CD4-positive, alpha-beta T cell (primary cell): ENCODE results near the gene ZNF778. TPM values are rescaled to one million over a fixed set of nuclear protein-coding genes. Genes with fewer than 3 reads are reported as not detected.

Experiments
- ATAC-seq: fragments of 200-7000 bp; cut with Tn5 transposase; one replicate; pipeline ENCODE4 v1.10.0; 2022; ENCODE audit warnings: mild to moderate bottlenecking; ENCODE audit not compliant: poor library complexity
- CTCF ChIA-PET: fragments of 350-600 bp; sonication (Branson Sonifier 250); formaldehyde crosslinking; loops from one replicate; lab custom pipeline; 2021; ENCODE audit warnings: antibody characterized with exemption, inconsistent platforms; lab: Charles Lee
- POLR2A ChIA-PET: fragments of 350-600 bp; sonication (Branson Sonifier 250); formaldehyde crosslinking; loops from one replicate; lab custom pipeline; 2021; ENCODE audit warnings: antibody characterized with exemption, inconsistent platforms; lab: Charles Lee
- DNase-seq, 14 experiments: peaks; one replicate each; pipeline ENCODE4 v3.0.0-alpha.2; 2013 to 2020; ENCODE audit warnings: mixed read lengths in 2 of 14
- H3K27ac ChIP-seq, 2 donors: one replicate each; pipeline versions ENCODE4 v1.5.1 to v1.7.0; 2013; ENCODE audit warnings: low read length in 2 of 2, low read depth in 1 of 2, mild to moderate bottlenecking in 1 of 2
- H3K27me3 ChIP-seq, 2 experiments: 1 replicate in 1 of 2; 2 replicates in 1 of 2; pipeline versions ENCODE4 v1.6.1 to v1.7.0; 2013; ENCODE audit warnings: low read length in 2 of 2, control low read depth in 1 of 2, mild to moderate bottlenecking in 1 of 2, moderate library complexity in 1 of 2; ENCODE audit not compliant: insufficient read depth in 2 of 2, control insufficient read depth in 1 of 2
- H3K36me3 ChIP-seq: one replicate; pipeline ENCODE4 v1.6.1; 2013; ENCODE audit warnings: low read length, control low read depth; ENCODE audit not compliant: insufficient read depth
- H3K4me1 ChIP-seq: one replicate; pipeline ENCODE4 v1.6.1; 2013; ENCODE audit warnings: low read length, control low read depth; ENCODE audit not compliant: insufficient read depth
- H3K4me3 ChIP-seq: one replicate; pipeline ENCODE4 v1.5.1; 2013; ENCODE audit warnings: mild to moderate bottlenecking, low read length, moderate library complexity
- H3K9me3 ChIP-seq, 2 experiments: 1 replicate in 1 of 2; 2 replicates in 1 of 2; pipeline versions ENCODE4 v1.6.1 to v1.7.0; 2013; ENCODE audit warnings: low read length in 2 of 2, mild to moderate bottlenecking in 2 of 2, control low read depth in 1 of 2, moderate library complexity in 1 of 2; ENCODE audit not compliant: control insufficient read depth in 1 of 2, insufficient read depth in 1 of 2
- H3K27ac Mint-ChIP-seq: one replicate; pipeline ENCODE4 v1.8.0; 2020; ENCODE audit warnings: mixed read lengths
- H3K27me3 Mint-ChIP-seq: one replicate; pipeline ENCODE4 v1.8.0; 2021; ENCODE audit warnings: mixed read lengths
- H3K36me3 Mint-ChIP-seq: one replicate; pipeline ENCODE4 v1.8.0; 2021; ENCODE audit warnings: low read depth, mixed read lengths
- H3K4me1 Mint-ChIP-seq: one replicate; pipeline ENCODE4 v1.8.0; 2021; ENCODE audit warnings: low read depth, mixed read lengths
- H3K4me3 Mint-ChIP-seq: one replicate; pipeline ENCODE4 v1.8.0; 2020; ENCODE audit warnings: mild to moderate bottlenecking, mixed read lengths
- H3K9me3 Mint-ChIP-seq: one replicate; pipeline ENCODE4 v1.8.0; 2020; ENCODE audit warnings: mixed read lengths
- intact Hi-C, 2 experiments: fragments of 100-400 bp; cut with DNase I in 1 of 2; cut with micrococcal nuclease in 1 of 2; formaldehyde crosslinking; loops; one replicate each; pipeline versions ENCODE4 v1.15.1 to v1.9.0; 2023 to 2025; cut with DNase I, micrococcal nuclease
- total RNA-seq, 174 experiments: library from RNA in 2 of 174; stranded (reverse) in 2 of 174; gene quantifications; one replicate each; pipeline ENCODE4 v1.2.3 and lab custom pipeline; 2021 to 2026
- TF ChIP-seq, protein P1 (sequence below): fragments of 200-600 bp; IDR thresholded peaks from one replicate; pipeline ENCODE4 v1.8.0; 2022; ENCODE audit warnings: antibody characterized with exemption, mild to moderate bottlenecking

ZNF778 gene
- total RNA-seq, 2 experiments from 2014 or later = 4.0 to 6.7 TPM

GRCh38 chr16:89221604-89222003, 4.1 kb downstream of the ZNF778 start:
- H3K27me3 Mint-ChIP-seq = no peaks in the 10 kb centered on the region
- Histone ChIP-seq H3K27me3 (no peaks in the 10 kb centered on the region), H3K27ac (no peak overlapping the region), H3K36me3 (peaks cover 49% of the 10 kb centered on the region), H3K4me3 (no peak overlapping the region), H3K9me3 (peaks cover 0 to 2% of the 10 kb centered on the region in 2 experiments), H3K4me1 (peaks cover 19% of the 10 kb centered on the region)
- intact Hi-C loops = loop anchor here in 1 of 2 experiments (2.0 kb wide), 1 partner anchor 15 kb away; no protein-coding TSS in a partner anchor
- TF ChIP-seq, protein P1, sequence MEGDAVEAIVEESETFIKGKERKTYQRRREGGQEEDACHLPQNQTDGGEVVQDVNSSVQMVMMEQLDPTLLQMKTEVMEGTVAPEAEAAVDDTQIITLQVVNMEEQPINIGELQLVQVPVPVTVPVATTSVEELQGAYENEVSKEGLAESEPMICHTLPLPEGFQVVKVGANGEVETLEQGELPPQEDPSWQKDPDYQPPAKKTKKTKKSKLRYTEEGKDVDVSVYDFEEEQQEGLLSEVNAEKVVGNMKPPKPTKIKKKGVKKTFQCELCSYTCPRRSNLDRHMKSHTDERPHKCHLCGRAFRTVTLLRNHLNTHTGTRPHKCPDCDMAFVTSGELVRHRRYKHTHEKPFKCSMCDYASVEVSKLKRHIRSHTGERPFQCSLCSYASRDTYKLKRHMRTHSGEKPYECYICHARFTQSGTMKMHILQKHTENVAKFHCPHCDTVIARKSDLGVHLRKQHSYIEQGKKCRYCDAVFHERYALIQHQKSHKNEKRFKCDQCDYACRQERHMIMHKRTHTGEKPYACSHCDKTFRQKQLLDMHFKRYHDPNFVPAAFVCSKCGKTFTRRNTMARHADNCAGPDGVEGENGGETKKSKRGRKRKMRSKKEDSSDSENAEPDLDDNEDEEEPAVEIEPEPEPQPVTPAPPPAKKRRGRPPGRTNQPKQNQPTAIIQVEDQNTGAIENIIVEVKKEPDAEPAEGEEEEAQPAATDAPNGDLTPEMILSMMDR = no peak
- no peaks in the 10 kb centered on the region for H3K9me3 Mint-ChIP-seq
- peak overlapping the region; percentile 49 for H3K4me3 Mint-ChIP-seq
- ChIA-PET CTCF (no interaction called here), POLR2A (no interaction called here)
- no peak for ATAC-seq
- H3K27ac Mint-ChIP-seq = no peak overlapping the region
- peaks cover 70% of the 10 kb centered on the region for H3K36me3 Mint-ChIP-seq
- H3K4me1 Mint-ChIP-seq = peaks cover 20% of the 10 kb centered on the region
- no peak for DNase-seq

DNA sequence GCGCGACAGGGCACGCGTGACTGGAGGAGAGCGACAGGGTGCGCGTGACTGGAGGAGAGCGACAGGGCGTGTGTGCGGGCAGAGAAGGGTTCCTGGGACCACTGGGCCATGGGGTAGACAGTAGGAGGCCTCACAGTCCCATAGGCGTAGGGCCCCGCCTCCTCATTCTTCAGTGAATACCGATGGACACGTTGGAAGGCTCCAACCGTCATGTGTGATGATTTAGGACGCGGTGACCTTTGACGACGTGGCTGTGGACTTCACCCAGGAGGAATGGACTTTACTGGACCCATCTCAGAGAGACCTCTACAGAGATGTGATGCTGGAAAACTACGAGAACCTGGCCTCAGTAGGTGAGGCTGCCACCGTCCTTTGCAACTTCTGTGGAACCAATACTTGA, 5.4 kb downstream of the ZNF778 start:
- Histone ChIP-seq H3K4me1 (peaks cover 9% of the 10 kb centered on the region), H3K27me3 (no peaks in the 10 kb centered on the region), H3K4me3 (no peak overlapping the region), H3K27ac (no peak overlapping the region), H3K36me3 (peaks cover 62% of the 10 kb centered on the region), H3K9me3 (peaks cover 6 to 15% of the 10 kb centered on the region in 2 experiments)
- DNase-seq (no peak), ATAC-seq (no peak)
- ChIA-PET CTCF (no interaction called here), POLR2A (no interaction called here)
- Mint-ChIP-seq H3K4me1 (peaks cover 8% of the 10 kb centered on the region), H3K4me3 (no peak overlapping the region), H3K27me3 (no peaks in the 10 kb centered on the region), H3K9me3 (no peaks in the 10 kb centered on the region), H3K27ac (no peak overlapping the region), H3K36me3 (peaks cover 74% of the 10 kb centered on the region)
- TF ChIP-seq, protein P1 = no peak
- intact Hi-C loops = loop anchor here in 1 of 2 experiments (2.0 kb wide), 1 partner anchor 14 kb away; no protein-coding TSS in a partner anchor

GRCh38 chr16:89224665-89225064, 7.2 kb downstream of the ZNF778 start:
- H3K27me3 Mint-ChIP-seq = no peaks in the 10 kb centered on the region
- Histone ChIP-seq H3K4me1 (no peaks in the 10 kb centered on the region), H3K27ac (no peak overlapping the region), H3K9me3 (peaks cover 6 to 24% of the 10 kb centered on the region in 2 experiments), H3K27me3 (no peaks in the 10 kb centered on the region), H3K4me3 (no peak overlapping the region), H3K36me3 (peaks cover 67% of the 10 kb centered on the region)
- ATAC-seq = no peak
- DNase-seq = no peak
- no peak overlapping the region for H3K27ac Mint-ChIP-seq
- ChIA-PET CTCF (interaction anchor here (0.7 kb wide), 1 partner anchor 96 kb away, joined by 3 read pairs; no protein-coding TSS in a partner anchor), POLR2A (no interaction called here)
- TF ChIP-seq, protein P1 = no peak
- H3K4me3 Mint-ChIP-seq = no peak overlapping the region
- no peaks in the 10 kb centered on the region for H3K9me3 Mint-ChIP-seq
- H3K36me3 Mint-ChIP-seq = peaks cover 84% of the 10 kb centered on the region
- intact Hi-C loops = no loop called here
- peaks cover 7% of the 10 kb centered on the region for H3K4me1 Mint-ChIP-seq
